Epithelial cell of proximal tubule (primary cell): ENCODE data around the gene MZF1. TPM values are rescaled to one million over a fixed set of nuclear protein-coding genes. Genes with fewer than 3 reads are reported as not detected.
A peak's percentile ranks its signal among the peaks of the same experiment; 100 is the strongest.
"Not testable (repeated sequence)": the region's sequence is repeated elsewhere in the genome, so short reads cannot be mapped to it uniquely, and the experiment has no call there.

Source experiments
- DNase-seq: peaks from one replicate; pipeline ENCODE4 v3.0.0-alpha.2; 2011; ENCODE audit warnings: low read depth
- H3K4me3 ChIP-seq: 2 replicates; pipeline ENCODE4 v1.5.1; 2011; ENCODE audit warnings: low read depth, mild to moderate bottlenecking, low read length
- total RNA-seq: library from RNA; depleted of rRNA; stranded (reverse); fragments of >200 nt; gene quantifications from 2 replicates; pipeline ENCODE4 v1.2.3, GENCODE V29; 2015
- TF ChIP-seq, protein P1 (sequence below): conservative IDR thresholded peaks from 2 replicates; pipeline ENCODE4 v1.5.1; 2012; ENCODE audit warnings: low read depth, mild to moderate bottlenecking, low read length

Gene MZF1
- total RNA-seq, 1 donor from 2014 or later: 12.7 TPM

DNA sequence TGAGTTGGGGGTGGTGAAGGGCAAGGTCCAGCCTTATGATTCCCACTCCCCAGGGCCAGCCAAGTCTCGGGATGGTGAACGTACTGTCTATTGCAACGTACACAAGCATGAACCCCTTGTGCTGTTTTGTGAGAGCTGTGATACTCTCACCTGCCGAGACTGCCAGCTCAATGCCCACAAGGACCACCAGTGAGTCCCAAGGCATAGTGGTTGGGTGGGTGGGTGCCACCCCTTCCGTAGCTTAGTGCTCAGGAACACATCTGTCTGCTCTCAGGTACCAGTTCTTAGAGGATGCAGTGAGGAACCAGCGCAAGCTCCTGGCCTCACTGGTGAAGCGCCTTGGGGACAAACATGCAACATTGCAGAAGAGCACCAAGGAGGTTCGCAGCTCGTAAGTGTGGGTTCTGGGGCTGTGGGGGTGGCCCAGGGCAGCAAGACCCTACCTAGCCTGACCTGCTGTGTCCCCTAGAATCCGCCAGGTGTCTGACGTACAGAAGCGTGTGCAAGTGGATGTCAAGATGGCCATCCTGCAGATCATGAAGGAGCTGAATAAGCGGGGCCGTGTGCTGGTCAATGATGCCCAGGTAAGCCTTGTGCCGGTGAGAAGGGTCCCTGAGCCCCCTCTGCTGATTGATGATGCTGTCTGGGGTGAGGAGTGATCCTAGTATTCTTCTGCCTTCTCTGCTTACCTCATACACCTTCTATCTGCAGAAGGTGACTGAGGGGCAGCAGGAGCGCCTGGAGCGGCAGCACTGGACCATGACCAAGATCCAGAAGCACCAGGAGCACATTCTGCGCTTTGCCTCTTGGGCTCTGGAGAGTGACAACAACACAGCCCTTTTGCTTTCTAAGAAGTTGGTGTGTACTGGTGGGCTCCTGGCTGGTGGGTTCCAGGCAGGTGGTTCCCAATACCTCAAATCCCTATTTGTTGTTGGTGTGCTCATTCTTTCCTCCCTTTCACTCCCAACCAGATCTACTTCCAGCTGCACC, 25.5 kb downstream of the MZF1 start:
- DNase-seq: no peak
- H3K4me3 ChIP-seq: no peak overlapping the region
- TF ChIP-seq, protein P1, sequence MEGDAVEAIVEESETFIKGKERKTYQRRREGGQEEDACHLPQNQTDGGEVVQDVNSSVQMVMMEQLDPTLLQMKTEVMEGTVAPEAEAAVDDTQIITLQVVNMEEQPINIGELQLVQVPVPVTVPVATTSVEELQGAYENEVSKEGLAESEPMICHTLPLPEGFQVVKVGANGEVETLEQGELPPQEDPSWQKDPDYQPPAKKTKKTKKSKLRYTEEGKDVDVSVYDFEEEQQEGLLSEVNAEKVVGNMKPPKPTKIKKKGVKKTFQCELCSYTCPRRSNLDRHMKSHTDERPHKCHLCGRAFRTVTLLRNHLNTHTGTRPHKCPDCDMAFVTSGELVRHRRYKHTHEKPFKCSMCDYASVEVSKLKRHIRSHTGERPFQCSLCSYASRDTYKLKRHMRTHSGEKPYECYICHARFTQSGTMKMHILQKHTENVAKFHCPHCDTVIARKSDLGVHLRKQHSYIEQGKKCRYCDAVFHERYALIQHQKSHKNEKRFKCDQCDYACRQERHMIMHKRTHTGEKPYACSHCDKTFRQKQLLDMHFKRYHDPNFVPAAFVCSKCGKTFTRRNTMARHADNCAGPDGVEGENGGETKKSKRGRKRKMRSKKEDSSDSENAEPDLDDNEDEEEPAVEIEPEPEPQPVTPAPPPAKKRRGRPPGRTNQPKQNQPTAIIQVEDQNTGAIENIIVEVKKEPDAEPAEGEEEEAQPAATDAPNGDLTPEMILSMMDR: no peak

DNA sequence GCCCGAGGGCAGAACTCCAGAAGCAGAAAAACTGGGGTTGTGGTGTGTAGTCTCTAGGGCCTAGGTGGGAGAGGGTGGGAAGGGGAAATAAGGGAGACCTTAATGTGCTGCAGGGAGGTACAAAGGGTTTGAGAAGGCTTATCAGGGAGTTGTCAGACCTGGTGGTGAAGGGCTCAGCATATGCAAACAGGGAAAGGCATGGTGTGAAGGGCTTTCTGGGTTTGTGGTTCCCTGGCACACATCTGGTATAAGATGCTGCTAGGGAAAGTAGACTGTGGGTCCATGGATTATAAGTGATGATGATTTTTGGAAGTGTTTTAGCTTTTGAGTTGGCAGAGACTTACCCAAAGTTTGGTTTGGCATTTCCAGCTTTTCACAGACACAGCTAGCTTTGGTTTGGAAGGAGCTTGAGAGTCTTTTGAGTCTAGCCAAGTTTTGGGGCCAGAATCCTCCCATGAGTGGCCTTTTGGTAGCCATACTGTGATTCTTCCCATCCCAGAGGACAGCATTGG, 27.1 kb downstream of the MZF1 start:
- TF ChIP-seq, protein P1: no peak
- no peak for DNase-seq
- peak overlapping the region; percentile 70 for H3K4me3 ChIP-seq

DNA sequence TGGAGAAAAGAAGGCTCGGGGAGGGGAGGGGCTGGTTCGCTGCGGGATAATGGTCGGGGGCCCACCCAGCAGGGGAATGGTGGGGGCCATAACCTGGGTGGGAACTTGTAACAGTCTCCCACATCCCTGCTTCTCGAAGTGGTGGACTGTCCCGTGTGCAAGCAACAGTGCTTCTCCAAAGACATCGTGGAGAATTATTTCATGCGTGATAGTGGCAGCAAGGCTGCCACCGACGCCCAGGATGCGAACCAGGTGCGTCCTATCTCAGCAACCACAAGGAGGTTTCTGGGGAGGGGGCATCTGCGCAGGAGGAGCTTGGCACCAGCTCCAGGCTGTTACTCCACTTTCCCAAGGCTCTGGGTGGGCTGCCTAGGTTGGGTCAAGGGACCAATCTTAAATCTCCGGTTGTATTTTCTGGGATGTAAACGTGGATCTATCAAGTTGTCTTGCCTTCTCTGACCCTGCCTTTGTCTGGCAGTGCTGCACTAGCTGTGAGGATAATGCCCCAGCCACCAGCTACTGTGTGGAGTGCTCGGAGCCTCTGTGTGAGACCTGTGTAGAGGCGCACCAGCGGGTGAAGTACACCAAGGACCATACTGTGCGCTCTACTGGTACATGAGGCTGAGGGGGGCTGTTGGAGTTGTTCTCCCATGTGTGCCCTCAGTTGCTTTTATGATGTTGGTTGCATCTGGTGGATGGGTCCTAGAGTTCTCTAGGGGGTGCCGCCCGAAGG, 27.7 kb downstream of the MZF1 start:
- DNase-seq: no peak
- H3K4me3 ChIP-seq: peak overlapping the region; percentile 70
- TF ChIP-seq, protein P1: no peak

DNA sequence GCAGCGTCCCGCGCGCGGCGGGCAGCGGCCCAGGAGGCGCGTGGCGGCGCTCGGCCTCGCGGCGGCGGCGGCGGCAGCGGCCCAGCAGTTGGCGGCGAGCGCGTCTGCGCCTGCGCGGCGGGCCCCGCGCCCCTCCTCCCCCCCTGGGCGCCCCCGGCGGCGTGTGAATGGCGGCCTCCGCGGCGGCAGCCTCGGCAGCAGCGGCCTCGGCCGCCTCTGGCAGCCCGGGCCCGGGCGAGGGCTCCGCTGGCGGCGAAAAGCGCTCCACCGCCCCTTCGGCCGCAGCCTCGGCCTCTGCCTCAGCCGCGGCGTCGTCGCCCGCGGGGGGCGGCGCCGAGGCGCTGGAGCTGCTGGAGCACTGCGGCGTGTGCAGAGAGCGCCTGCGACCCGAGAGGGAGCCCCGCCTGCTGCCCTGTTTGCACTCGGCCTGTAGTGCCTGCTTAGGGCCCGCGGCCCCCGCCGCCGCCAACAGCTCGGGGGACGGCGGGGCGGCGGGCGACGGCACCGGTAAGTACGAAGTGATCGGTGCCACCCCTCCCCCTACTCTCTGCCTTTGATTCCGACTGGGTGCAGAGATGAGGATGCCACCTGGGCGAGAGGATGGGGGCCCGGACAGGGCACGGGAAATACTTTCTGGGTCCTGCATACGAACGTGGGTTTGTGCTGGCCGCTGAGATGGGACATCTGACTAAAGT, 28.4 kb downstream of the MZF1 start:
- no peak for DNase-seq
- TF ChIP-seq, protein P1: no peak
- peak overlapping the region; percentile 70 for H3K4me3 ChIP-seq

DNA sequence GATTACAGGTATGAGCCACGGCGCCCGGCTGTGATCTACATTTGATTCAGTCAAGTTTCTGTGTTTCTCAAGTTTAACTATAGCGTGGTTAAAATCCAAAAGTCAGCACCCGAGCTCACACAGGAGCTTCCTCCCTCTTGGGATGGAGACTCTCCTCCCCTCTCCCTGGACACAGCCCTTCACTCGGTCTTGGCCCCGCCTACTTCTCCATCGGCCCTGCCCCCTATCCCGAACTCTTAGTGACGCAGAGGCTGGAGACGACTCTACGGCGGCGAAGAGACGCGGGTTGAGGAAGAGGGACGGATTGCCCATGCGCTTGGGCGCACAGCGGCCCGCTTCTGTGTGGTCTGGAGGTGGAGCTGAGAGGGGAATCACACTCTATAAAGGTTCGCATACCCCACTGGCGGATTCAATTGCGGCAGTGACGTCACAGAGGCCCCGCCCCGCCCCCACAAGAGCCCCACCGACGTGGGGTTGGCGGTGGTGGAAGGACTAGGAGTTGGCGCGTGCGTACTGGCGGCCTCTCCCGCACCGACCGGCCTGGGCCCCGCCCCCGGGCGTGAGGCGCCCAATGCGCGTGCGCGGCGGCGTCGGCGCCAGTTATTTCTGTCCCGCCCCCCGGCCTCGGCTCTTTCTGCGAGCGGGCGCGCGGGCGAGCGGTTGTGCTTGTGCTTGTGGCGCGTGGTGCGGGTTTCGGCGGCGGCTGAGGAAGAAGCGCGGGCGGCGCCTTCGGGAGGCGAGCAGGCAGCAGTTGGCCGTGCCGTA, 29.1 kb downstream of the MZF1 start, which contains the start of gene TRIM28:
TRIM28 (plus strand) TSS at position 239 of the 765 bp plus-strand sequence. CDS start 694 bp downstream, outside the sequence.
- peak; percentile 86 for DNase-seq
- TF ChIP-seq, protein P1: no peak
- H3K4me3 ChIP-seq: peak within 1 kb of the TSS; percentile 70

DNA sequence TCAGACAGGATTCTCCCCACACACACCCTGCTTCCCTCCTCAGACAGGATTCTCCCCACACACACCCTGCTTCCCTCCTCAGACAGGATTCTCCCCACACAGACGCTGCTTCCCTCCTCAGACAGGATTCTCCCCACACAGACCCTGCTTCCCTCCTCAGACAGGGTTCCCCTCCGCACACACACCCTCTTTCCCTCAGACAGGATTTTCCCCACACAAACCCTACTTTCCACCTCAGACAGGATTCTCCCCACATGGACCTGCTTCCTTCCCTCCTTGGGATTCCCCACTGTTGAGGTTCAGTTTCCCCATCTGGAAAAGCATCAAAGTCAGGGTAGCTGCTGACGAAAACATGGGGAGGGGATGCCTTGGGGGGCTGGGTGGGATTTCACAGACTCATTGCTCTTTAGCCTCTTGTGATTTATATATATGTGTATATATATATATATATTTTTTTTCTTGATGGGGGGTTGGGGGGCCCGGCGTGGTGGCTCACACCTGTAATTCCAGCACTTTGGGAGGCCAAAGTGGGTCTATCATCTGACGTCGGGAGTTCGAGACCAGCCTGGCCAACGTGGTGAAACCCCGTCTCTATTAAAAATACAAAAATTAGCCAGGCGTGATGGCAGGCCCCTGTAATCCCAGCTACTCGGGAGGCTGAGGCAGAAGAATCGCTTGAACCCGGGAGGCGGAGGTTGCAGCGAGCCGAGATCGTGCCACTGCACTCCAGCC, 30.3 kb downstream of the MZF1 start:
- not testable (repeated sequence) for DNase-seq
- peak overlapping the region; percentile 58 for H3K4me3 ChIP-seq

DNA sequence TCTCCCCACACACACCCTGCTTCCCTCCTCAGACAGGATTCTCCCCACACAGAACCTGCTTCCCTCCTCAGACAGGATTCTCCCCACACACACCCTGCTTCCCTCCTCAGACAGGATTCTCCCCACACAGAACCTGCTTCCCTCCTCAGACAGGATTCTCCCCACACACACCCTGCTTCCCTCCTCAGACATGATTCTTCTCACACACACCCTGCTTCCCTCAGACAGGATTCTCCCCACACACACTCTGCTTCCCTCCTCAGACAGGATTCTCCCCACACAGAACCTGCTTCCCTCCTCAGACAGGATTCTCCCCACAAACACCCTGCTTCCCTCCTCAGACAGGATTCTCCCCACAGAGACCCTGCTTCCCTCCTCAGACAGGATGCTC, 34.0 kb downstream of the MZF1 start:
- not testable (repeated sequence) for DNase-seq, H3K4me3 ChIP-seq
